Suprapubic skin (tissue), 4 donors: ENCODE data around the gene ELOVL3.

Experiments
- POLR2A ChIP-seq, 2 donors: fragments of 450-650 bp; IDR thresholded peaks; one replicate each; pipeline ENCODE4 v1.6.1; 2017; ENCODE audit warnings: antibody characterized with exemption in 2 of 2, mild to moderate bottlenecking in 2 of 2, moderate library complexity in 2 of 2
- POLR2AphosphoS5 ChIP-seq, 3 donors: sonication (generic); formaldehyde crosslinking; IDR thresholded peaks; one replicate each; pipeline ENCODE4 v1.6.1; 2017; ENCODE audit warnings: antibody characterized with exemption in 3 of 3
- TF ChIP-seq, protein P1 (sequence below), 2 donors: fragments of 200-600 bp in 1 of 2; fragments of 450-650 bp in 1 of 2; sonication (generic) in 1 of 2; IDR thresholded peaks; one replicate each; pipeline ENCODE4 v1.5.1; 2016 to 2019; ENCODE audit warnings: antibody characterized with exemption in 2 of 2, mild to moderate bottlenecking in 1 of 2, moderate library complexity in 1 of 2

DNA sequence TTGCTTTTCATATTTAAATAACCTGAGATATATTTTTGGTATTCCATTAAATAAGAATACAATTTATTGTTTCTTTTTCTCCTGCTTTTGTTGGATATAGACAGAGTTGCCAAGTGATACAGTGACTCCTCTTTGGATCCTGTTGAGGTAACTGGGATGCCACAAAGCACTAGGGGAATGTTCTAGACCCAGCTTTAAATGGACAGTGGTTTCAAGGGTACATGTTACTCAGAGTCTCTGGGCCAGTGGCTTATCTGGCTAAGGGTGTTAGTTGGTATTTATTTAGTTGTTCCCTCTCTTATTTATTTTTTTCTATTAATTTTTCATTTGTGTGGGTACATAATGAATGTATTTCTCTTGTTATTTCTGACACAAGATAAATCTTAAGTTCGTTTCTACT is 28.3 kb downstream of the ELOVL3 start:
- TF ChIP-seq, protein P1, sequence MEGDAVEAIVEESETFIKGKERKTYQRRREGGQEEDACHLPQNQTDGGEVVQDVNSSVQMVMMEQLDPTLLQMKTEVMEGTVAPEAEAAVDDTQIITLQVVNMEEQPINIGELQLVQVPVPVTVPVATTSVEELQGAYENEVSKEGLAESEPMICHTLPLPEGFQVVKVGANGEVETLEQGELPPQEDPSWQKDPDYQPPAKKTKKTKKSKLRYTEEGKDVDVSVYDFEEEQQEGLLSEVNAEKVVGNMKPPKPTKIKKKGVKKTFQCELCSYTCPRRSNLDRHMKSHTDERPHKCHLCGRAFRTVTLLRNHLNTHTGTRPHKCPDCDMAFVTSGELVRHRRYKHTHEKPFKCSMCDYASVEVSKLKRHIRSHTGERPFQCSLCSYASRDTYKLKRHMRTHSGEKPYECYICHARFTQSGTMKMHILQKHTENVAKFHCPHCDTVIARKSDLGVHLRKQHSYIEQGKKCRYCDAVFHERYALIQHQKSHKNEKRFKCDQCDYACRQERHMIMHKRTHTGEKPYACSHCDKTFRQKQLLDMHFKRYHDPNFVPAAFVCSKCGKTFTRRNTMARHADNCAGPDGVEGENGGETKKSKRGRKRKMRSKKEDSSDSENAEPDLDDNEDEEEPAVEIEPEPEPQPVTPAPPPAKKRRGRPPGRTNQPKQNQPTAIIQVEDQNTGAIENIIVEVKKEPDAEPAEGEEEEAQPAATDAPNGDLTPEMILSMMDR (IDR thresholded peaks at IDR 0.05) = no peak
- TF ChIP-seq POLR2A (IDR thresholded peaks at IDR 0.05) = no peak
- no peak for TF ChIP-seq POLR2AphosphoS5 (IDR thresholded peaks at IDR 0.05)
